ENCODE results near the gene COLGALT1. TPM values are rescaled to one million over a fixed set of nuclear protein-coding genes. Genes with fewer than 3 reads are reported as not detected.

The COLGALT1 gene
- total and polyA plus RNA-seq, 10 of the 15 experiments (the other 5 are each of a cell fraction or from before 2014, with no cell fraction given), result 1.2 to 78.8 (median 29.8) TPM

GRCh38 chr19:17529239-17530158, 25.9 kb upstream of the COLGALT1 start:
- intact Hi-C loops (cut with micrococcal nuclease; ENCODE audit: unreplicated experiment), result no loop called here
- H4K20me1 ChIP-seq (ENCODE audit: control insufficient read depth, insufficient read depth), result no peaks in the 10 kb centered on the region
- ChIA-PET POLR2A (interaction anchor here (0.6 to 1.8 kb wide), 4 partner anchors 17 to 219 kb away, joined by 3 to 6 read pairs (median 4); no protein-coding TSS in a partner anchor), CTCF (interaction anchor here (0.8 to 2.6 kb wide), 7 partner anchors 19 to 247 kb away, joined by 3 to 14 read pairs (median 3); partner anchors contain the start of gene ANKLE1), SMC1A (ENCODE audit: uncharacterized antibody, unreplicated experiment) (interaction anchor here (1.1 to 2.0 kb wide), 4 partner anchors 15 to 44 kb away, joined by 3 to 10 read pairs (median 4); no protein-coding TSS in a partner anchor), RAD21 (ENCODE audit: unreplicated experiment) (interaction anchor here (0.5 to 1.4 kb wide), 4 partner anchors 8 to 330 kb away, joined by 3 to 5 read pairs (median 3); no protein-coding TSS in a partner anchor)
- 13% methylated on average over 8 of the region's 8 CpGs for WGBS (ENCODE audit: insufficient coverage, insufficient replicate concordance, low lambda C conversion rate, missing lambda C conversion rate)
- H3K79me2 ChIP-seq (ENCODE audit: control insufficient read depth, insufficient read depth, low read length), result no peaks in the 10 kb centered on the region
- BruUV-seq (replicated peaks), result no TSS peak
- peak; percentile 34 for ATAC-seq
- H3K9me3 ChIP-seq (replicated peaks; ENCODE audit: control insufficient read depth, insufficient read depth, low read length), result peaks cover 9% of the 10 kb centered on the region
- in situ Hi-C loops (cut with MboI), result no loop called here
- no peaks in the 10 kb centered on the region for H3K27me3 ChIP-seq (replicated peaks in 1 of 2; ENCODE audit: control insufficient read depth in 2 of 2, insufficient read depth in 2 of 2, low read length in 1 of 2)
- peak; percentile 76 for FAIRE-seq
- H3K4me3 ChIP-seq, result no peak overlapping the region
- no peaks in the 10 kb centered on the region for H3K36me3 ChIP-seq (ENCODE audit: control insufficient read depth in 2 of 2, insufficient read depth in 2 of 2, low read length in 1 of 2)
- no peak for DNase-seq (ENCODE audit: low read depth, low spot score)
- no peak overlapping the region for H3K27ac ChIP-seq (ENCODE audit: control insufficient read depth, insufficient read depth)
- H2AFZ ChIP-seq (ENCODE audit: control insufficient read depth, low read depth, low read length), result no peak overlapping the region; the same call in 1 of the 2 replicates
- H3K9ac ChIP-seq (ENCODE audit: control insufficient read depth, insufficient read depth, low read length), result no peak overlapping the region
- H3K4me2 ChIP-seq (ENCODE audit: control insufficient read depth, insufficient read depth), result peak overlapping the region; percentile 62
- peaks cover 45% of the 10 kb centered on the region for H3K4me1 ChIP-seq (ENCODE audit: control insufficient read depth, insufficient read depth, low read length)
- TF ChIP-seq HCFC1 (IDR thresholded peaks at IDR 0.05; ENCODE audit: low read length) (no peak), FOS (IDR thresholded peaks at IDR 0.05; ENCODE audit: borderline replicate concordance, extremely low read depth, insufficient read length) (no peak), RB1 (IDR thresholded peaks at IDR 0.05; ENCODE audit: borderline replicate concordance) (no peak), RUNX3 (IDR thresholded peaks at IDR 0.05; ENCODE audit: low read length) (peak; percentile 57), DPF2 (IDR thresholded peaks at IDR 0.05) (no peak), POLR2AphosphoS2 (IDR thresholded peaks at IDR 0.05; ENCODE audit: low read depth, low read length) (no peak), ZNF217 (IDR thresholded peaks at IDR 0.05) (0 out of 2 replicates have a peak, but pooled peaks have one; percentile 28), BHLHE40 (IDR thresholded peaks at IDR 0.05; ENCODE audit: borderline replicate concordance in 1 of 2, low read depth in 2 of 2, low read length in 1 of 2) (peak in 1 of 2 experiments; percentile 75; a peak in 2 of 4 replicates), EZH2 (IDR thresholded peaks at IDR 0.05; ENCODE audit: borderline replicate concordance, control insufficient read depth, low read depth, low read length) (no peak), IRF5 (IDR thresholded peaks at IDR 0.05; ENCODE audit: borderline replicate concordance) (no peak), TCF7 (IDR thresholded peaks at IDR 0.05; ENCODE audit: borderline replicate concordance) (no peak), CEBPB (IDR thresholded peaks at IDR 0.05; ENCODE audit: borderline replicate concordance in 1 of 2, low read depth in 2 of 2, low read length in 2 of 2) (no peak), NKRF (conservative IDR thresholded peaks at IDR 0.05) (no peak), BMI1 (IDR thresholded peaks at IDR 0.05; ENCODE audit: borderline replicate concordance) (no peak), NFYA (IDR thresholded peaks at IDR 0.05; ENCODE audit: borderline replicate concordance, low read depth, low read length) (no peak), SUPT20H (IDR thresholded peaks at IDR 0.05; ENCODE audit: borderline replicate concordance, control insufficient read depth, low read depth, low read length) (no peak), MEF2A (IDR thresholded peaks at IDR 0.05; ENCODE audit: insufficient read depth, low read depth, low read length) (no peak)

Data from GM12878 (cell line).